Measurements from ENCODE around the gene UPP2. TPM values are rescaled to one million over a fixed set of nuclear protein-coding genes. Genes with fewer than 3 reads are reported as not detected.
A peak's percentile ranks its signal among the peaks of the same experiment; 100 is the strongest.

The UPP2 gene
- total and polyA plus RNA-seq, 2 of the 13 experiments (the other 11 are each of a cell fraction or from before 2014, with no cell fraction given), result 0.07 to 0.28 TPM

- TF ChIP-seq TRAFD1 (CRISPR knock-in tag; IDR thresholded peaks at IDR 0.05; ENCODE audit: borderline replicate concordance), result no peak
- no peak for TF ChIP-seq GABPA (IDR thresholded peaks at IDR 0.05; ENCODE audit: low read depth, low read length)
- peak; percentile 59; the same call in 1 of the 2 replicates for TF ChIP-seq GABPA (CRISPR knock-in tag; IDR thresholded peaks at IDR 0.05; ENCODE audit: low read depth)
- no peak for TF ChIP-seq SYNCRIP (IDR thresholded peaks at IDR 0.05; ENCODE audit: insufficient read depth, low read depth, low read length)
- TF ChIP-seq U2AF1 (optimal IDR thresholded peaks at IDR 0.05; ENCODE audit: low read depth, low read length), result no peak
- TF ChIP-seq RBFOX2 (IDR thresholded peaks at IDR 0.05; ENCODE audit: low read depth, low read length), result no peak; the same call in 1 of the 2 replicates
- no peak for TF ChIP-seq ZBTB44 (CRISPR knock-in tag; IDR thresholded peaks at IDR 0.05)
- peak; percentile 76 for TF ChIP-seq ZNF12 (CRISPR knock-in tag; IDR thresholded peaks at IDR 0.05)
- no peak for TF ChIP-seq POLR2AphosphoS2 (IDR thresholded peaks at IDR 0.05; ENCODE audit: low read depth, low read length)
- TF ChIP-seq ZNF280B (CRISPR knock-in tag; IDR thresholded peaks at IDR 0.05; ENCODE audit: borderline replicate concordance), result no peak
- TF ChIP-seq MBD4 (IDR thresholded peaks at IDR 0.05; ENCODE audit: borderline replicate concordance, low read length), result peak; percentile 71; the same call in 1 of the 2 replicates
- TF ChIP-seq ZNF773 (CRISPR knock-in tag; IDR thresholded peaks at IDR 0.05; ENCODE audit: borderline replicate concordance), result no peak
- no peak for TF ChIP-seq DNMT1 (CRISPR knock-in tag; IDR thresholded peaks at IDR 0.05)
- TF ChIP-seq SAP130 (CRISPR knock-in tag; IDR thresholded peaks at IDR 0.05; ENCODE audit: low read depth), result peak; percentile 85
- TF ChIP-seq HBP1 (CRISPR knock-in tag; IDR thresholded peaks at IDR 0.05; ENCODE audit: low read depth), result no peak
- TF ChIP-seq TFAP4 (IDR thresholded peaks at IDR 0.05; ENCODE audit: borderline replicate concordance, low read depth), result peak; percentile 24; the same call in 1 of the 2 replicates
- TF ChIP-seq ZNF3 (CRISPR knock-in tag; IDR thresholded peaks at IDR 0.05), result no peak
- TF ChIP-seq HMG20A (CRISPR knock-in tag; IDR thresholded peaks at IDR 0.05; ENCODE audit: borderline replicate concordance), result peak; percentile 79; the same call in 1 of the 2 replicates
- peak; percentile 66 for TF ChIP-seq FOXP1 (IDR thresholded peaks at IDR 0.05)
- peak; percentile 96 for TF ChIP-seq FOXP1 (CRISPR knock-in tag; IDR thresholded peaks at IDR 0.05)
- TF ChIP-seq ZNF205 (CRISPR knock-in tag; IDR thresholded peaks at IDR 0.05), result no peak; the same call in 1 of the 2 replicates
- TF ChIP-seq KMT2B (CRISPR knock-in tag; IDR thresholded peaks at IDR 0.05), result no peak; the same call in 1 of the 2 replicates
- peak; percentile 79 for TF ChIP-seq POLR2AphosphoS5 (IDR thresholded peaks at IDR 0.05; ENCODE audit: low read depth, low read length)
- TF ChIP-seq ZNF44 (CRISPR knock-in tag; IDR thresholded peaks at IDR 0.05), result no peak
- TF ChIP-seq SMAD3 (CRISPR knock-in tag; IDR thresholded peaks at IDR 0.05), result peak; percentile 86; the same call in 1 of the 2 replicates
- peak; percentile 8; the same call in 1 of the 2 replicates for TF ChIP-seq GATA4 (IDR thresholded peaks at IDR 0.05; ENCODE audit: borderline replicate concordance, low read depth)
These were observed 30.4 kb downstream of the UPP2 start (continued) for GRCh38 chr2:158131919-158132566.
